CD8-positive, alpha-beta memory T cell (primary cell): ENCODE results near the gene ZFAND3. TPM values are rescaled to one million over a fixed set of nuclear protein-coding genes. Genes with fewer than 3 reads are reported as not detected.
A peak's percentile ranks its signal among the peaks of the same experiment; 100 is the strongest.

Experiments
- CTCF ChIA-PET: fragments of 350-600 bp; sonication (Branson Sonifier 250); formaldehyde crosslinking; loops from one replicate; lab custom pipeline; 2021; ENCODE audit warnings: antibody characterized with exemption; lab: Charles Lee
- POLR2A ChIA-PET: fragments of 350-600 bp; sonication (Branson Sonifier 250); formaldehyde crosslinking; loops from one replicate; lab custom pipeline; 2021; ENCODE audit warnings: antibody characterized with exemption; lab: Charles Lee
- DNase-seq, 5 donors: peaks; one replicate each; pipeline versions ENCODE4 v3.0.0 to v3.0.0-alpha.2; 2020 to 2022; ENCODE audit warnings: mixed read lengths in 1 of 5
- H3K27ac ChIP-seq: one replicate; pipeline ENCODE4 v1.7.0; 2013; ENCODE audit warnings: low read depth, mild to moderate bottlenecking, low read length, moderate library complexity
- H3K27me3 ChIP-seq: 2 replicates; pipeline ENCODE4 v1.7.0; 2013; ENCODE audit warnings: low read length, mild to moderate bottlenecking; ENCODE audit not compliant: insufficient read depth, poor library complexity, severe bottlenecking
- H3K36me3 ChIP-seq: 2 replicates; pipeline ENCODE4 v1.7.0; 2013; ENCODE audit warnings: mild to moderate bottlenecking, low read length, moderate library complexity; ENCODE audit not compliant: insufficient read depth
- H3K4me1 ChIP-seq: 2 replicates; pipeline ENCODE4 v1.7.0; 2013; ENCODE audit warnings: mild to moderate bottlenecking, low read length, moderate library complexity; ENCODE audit not compliant: insufficient read depth
- H3K4me3 ChIP-seq: 2 replicates; pipeline ENCODE4 v1.7.0; 2013; ENCODE audit warnings: mild to moderate bottlenecking, low read length
- H3K9me3 ChIP-seq: 2 replicates; pipeline ENCODE4 v1.7.0; 2013; ENCODE audit warnings: mild to moderate bottlenecking, low read length
- H3K27ac Mint-ChIP-seq, 8 donors: one replicate each; pipeline ENCODE4 v1.8.0; 2020 to 2021; ENCODE audit warnings: mixed read lengths in 8 of 8, mild to moderate bottlenecking in 6 of 8, inconsistent platforms in 3 of 8, moderate library complexity in 3 of 8
- H3K27me3 Mint-ChIP-seq, 2 donors: one replicate each; pipeline ENCODE4 v1.8.0; 2020 to 2021; ENCODE audit warnings: mixed read lengths in 2 of 2, mild to moderate bottlenecking in 1 of 2, moderate library complexity in 1 of 2
- H3K36me3 Mint-ChIP-seq, 3 donors: one replicate each; pipeline ENCODE4 v1.8.0; 2020 to 2021; ENCODE audit warnings: mixed read lengths in 3 of 3, inconsistent platforms in 1 of 3, mild to moderate bottlenecking in 1 of 3
- H3K4me1 Mint-ChIP-seq, 3 donors: one replicate each; pipeline ENCODE4 v1.8.0; 2020 to 2021; ENCODE audit warnings: mixed read lengths in 3 of 3, inconsistent platforms in 1 of 3, mild to moderate bottlenecking in 1 of 3
- H3K4me3 Mint-ChIP-seq, 7 donors: one replicate each; pipeline ENCODE4 v1.8.0; 2020 to 2021; ENCODE audit warnings: mixed read lengths in 7 of 7, mild to moderate bottlenecking in 6 of 7, moderate library complexity in 4 of 7, inconsistent platforms in 2 of 7
- H3K9me3 Mint-ChIP-seq, 5 donors: one replicate each; pipeline ENCODE4 v1.8.0; 2020 to 2022; ENCODE audit warnings: mixed read lengths in 5 of 5, mild to moderate bottlenecking in 3 of 5, moderate library complexity in 2 of 5, inconsistent platforms in 1 of 5
- polyA plus RNA-seq: library from polyadenylated mRNA; unstranded; fragments of 300-500 nt; fragmentation: Illumina TruSeq; gene quantifications from one replicate; pipeline ENCODE4 v1.2.3, GENCODE V29; 2021
- total RNA-seq, 2 experiments: library from RNA; stranded (reverse); gene quantifications; one replicate each; pipeline ENCODE4 v1.2.3, GENCODE V29; 2021

Gene ZFAND3
- total and polyA plus RNA-seq, 3 experiments from 2014 or later = 5.2 to 29.4 (median 29.1) TPM

DNA sequence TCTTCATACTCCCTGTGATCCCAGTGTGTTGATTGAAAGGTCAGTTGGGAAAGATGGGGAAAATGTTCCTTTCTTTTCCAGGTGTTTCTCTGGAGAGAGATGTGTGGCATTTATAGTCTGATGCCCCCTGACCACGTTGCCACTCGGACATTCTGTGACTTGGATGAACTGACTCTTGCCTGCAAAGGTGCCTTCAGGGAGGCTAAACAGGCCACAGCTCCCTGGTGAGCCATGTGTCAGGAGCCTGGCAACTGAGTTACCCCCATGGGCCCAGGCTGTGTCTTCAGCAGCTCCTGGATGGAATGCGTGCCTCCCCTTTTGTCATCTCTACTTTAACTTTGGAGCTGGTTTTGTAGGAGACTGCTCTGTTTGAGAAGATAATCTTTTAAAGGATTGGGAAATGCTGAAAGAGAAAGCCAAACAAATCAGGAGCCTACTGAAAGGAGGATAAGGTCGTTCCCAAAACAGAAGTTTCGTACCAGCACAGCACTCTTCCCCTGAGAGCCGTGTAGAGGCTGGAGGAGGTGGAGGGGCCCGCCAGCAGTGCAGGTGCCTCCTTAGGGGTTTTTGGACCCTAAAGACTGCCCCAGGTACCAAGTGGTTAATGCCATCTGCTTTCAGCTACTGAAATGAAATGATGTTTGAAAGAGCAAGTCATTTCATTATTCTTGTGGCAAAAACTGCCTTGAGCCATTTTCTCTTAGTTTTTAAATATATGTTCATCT lies 322.8 kb downstream of the ZFAND3 start:
- no peak for DNase-seq
- POLR2A ChIA-PET = no interaction called here
- Mint-ChIP-seq H3K27me3 (peaks cover 0 to 2% of the 10 kb centered on the region in 2 donors), H3K9me3 (no peaks in the 10 kb centered on the region), H3K4me3 (no peak overlapping the region), H3K4me1 (peaks cover 36 to 50% (median 39%) of the 10 kb centered on the region in 3 donors), H3K27ac (peak overlapping the region in 1 of 8 donors; percentile 8), H3K36me3 (peaks cover 0 to 31% (median 9%) of the 10 kb centered on the region in 3 donors)
- no peak overlapping the region for H3K27ac ChIP-seq
- H3K27me3 ChIP-seq = no peaks in the 10 kb centered on the region
- no peak overlapping the region for H3K4me3 ChIP-seq
- no peaks in the 10 kb centered on the region for H3K9me3 ChIP-seq
- H3K36me3 ChIP-seq = peaks cover 3% of the 10 kb centered on the region
- CTCF ChIA-PET = no interaction called here
- no peaks in the 10 kb centered on the region for H3K4me1 ChIP-seq

DNA sequence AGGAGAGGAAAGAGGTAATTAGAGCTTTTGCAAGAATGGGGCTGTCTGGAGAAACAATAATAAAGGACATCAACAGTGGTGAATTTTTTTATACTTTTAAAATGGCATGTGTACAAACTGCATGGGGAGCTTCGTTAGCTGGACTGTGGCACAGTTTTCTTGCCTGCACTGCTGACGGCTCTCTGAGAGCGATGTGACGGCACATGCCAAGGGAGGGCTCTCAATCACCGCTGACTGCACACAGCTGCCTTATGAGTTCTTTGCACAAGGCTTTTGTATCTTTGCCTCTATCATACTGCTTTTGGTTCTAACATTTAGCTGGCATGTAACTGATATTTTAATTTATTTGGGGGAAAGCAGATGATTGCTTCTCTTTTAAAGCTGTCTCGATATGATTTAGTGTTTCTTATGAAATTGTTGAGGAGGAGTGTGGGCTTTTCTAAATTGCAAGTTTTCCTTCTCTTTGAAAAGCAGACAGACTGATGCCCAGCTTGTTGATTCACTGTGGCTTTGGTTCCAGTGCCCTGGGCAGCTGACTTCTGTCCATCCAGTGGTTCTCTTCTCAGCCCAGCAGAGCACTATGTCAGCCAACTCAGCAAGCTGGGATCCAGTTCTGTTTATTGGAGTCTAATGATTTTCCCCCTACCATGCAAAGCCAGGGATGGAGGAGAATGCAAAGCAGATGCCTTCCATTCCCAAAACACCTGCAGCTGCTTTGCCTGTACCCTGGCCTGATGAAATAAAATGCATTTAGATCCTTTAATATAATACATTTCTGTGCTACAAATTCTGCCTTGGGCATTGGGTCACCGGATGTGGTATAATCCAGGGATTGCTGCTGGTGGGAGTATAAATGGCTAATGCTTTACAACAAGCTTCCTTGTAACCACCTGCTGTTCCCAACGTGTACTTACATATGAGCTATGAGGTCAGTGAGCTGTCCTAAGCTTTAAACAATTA lies 323.9 kb downstream of the ZFAND3 start:
- ChIA-PET CTCF (no interaction called here), POLR2A (no interaction called here)
- H3K27ac ChIP-seq = no peak overlapping the region
- no peak overlapping the region for H3K4me3 ChIP-seq
- no peaks in the 10 kb centered on the region for H3K27me3 ChIP-seq
- Mint-ChIP-seq H3K27ac (peak overlapping the region in 3 of 8 donors; percentile 30 to 74 (median 43)), H3K4me1 (peaks cover 40 to 52% (median 41%) of the 10 kb centered on the region in 3 donors), H3K36me3 (peaks cover 0 to 34% (median 7%) of the 10 kb centered on the region in 3 donors), H3K9me3 (no peaks in the 10 kb centered on the region), H3K27me3 (peaks cover 0 to 2% of the 10 kb centered on the region in 2 donors), H3K4me3 (no peak overlapping the region)
- H3K36me3 ChIP-seq = peaks cover 3% of the 10 kb centered on the region
- no peaks in the 10 kb centered on the region for H3K4me1 ChIP-seq
- no peak for DNase-seq
- H3K9me3 ChIP-seq = no peaks in the 10 kb centered on the region

DNA sequence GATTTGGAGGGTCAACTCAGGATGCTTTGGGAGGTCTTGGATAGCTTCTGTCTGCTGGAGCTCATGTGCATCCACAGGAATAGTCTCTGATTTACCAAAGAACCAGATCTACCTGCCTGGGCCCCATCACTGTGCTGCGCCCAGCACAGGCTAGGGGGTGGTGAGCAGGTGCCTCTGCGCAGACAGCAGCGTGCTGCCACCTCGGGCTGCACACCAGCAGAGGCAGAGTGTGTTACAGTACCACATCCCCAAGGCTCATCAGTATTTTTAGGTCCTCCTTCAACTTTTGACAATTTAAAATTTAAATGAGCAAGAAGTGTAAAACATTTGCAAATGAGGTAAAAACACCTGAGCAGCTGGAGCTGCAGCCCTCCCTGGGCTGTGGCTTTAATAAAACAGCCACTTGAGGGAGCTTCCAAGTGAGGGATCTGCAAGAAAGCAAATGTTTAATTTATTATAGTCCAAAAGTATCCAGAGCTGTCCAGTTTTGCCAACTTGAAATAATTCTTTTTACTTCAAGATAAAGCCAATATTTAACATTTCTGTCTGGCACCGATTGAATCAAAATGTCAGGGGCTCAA lies 324.9 kb downstream of the ZFAND3 start:
- no peak overlapping the region for H3K27ac ChIP-seq
- H3K4me3 ChIP-seq = no peak overlapping the region
- H3K4me1 ChIP-seq = no peaks in the 10 kb centered on the region
- H3K9me3 ChIP-seq = no peaks in the 10 kb centered on the region
- ChIA-PET POLR2A (no interaction called here), CTCF (no interaction called here)
- Mint-ChIP-seq H3K4me3 (no peak overlapping the region), H3K4me1 (peaks cover 33 to 42% (median 34%) of the 10 kb centered on the region in 3 donors), H3K27me3 (peaks cover 0 to 2% of the 10 kb centered on the region in 2 donors), H3K9me3 (no peaks in the 10 kb centered on the region), H3K27ac (peak overlapping the region in 2 of 8 donors; percentile 10 to 29), H3K36me3 (peaks cover 0 to 36% (median 7%) of the 10 kb centered on the region in 3 donors)
- no peaks in the 10 kb centered on the region for H3K27me3 ChIP-seq
- no peaks in the 10 kb centered on the region for H3K36me3 ChIP-seq
- no peak for DNase-seq

DNA sequence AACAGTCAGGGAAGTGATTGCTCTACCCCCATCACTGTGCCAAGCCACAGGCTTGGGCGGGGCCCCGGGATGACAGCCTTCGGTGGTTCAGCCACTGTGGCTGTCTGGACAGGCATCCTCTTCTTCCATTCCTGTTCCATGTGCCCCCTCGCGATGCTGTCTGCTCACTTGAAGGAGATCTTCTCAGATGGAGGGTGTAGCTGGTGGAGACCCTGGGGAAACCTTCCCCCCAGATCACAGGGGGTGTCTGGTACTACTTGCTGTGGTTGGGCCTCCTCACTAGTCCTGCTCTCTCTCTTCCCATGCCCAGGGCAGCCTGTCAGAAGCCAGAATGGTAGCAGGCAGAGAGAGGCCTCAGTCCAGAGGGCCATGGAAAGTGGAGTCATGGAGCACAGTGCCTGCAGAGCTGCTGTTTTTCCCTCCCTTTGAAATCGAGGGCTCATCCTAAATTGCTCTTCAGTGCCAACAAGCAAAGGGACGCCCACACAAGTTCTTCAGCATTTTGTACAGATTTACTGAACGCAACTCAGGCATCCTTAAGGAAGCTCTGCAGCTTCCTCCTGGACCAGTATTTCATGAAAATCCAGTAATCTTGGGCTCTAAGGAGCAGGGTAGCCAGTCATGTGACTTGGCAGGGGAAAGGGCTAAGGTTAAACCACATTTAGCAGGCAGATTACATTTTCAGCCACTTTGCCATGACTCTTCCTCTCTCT lies 326.6 kb downstream of the ZFAND3 start:
- DNase-seq = no peak
- no peaks in the 10 kb centered on the region for H3K36me3 ChIP-seq
- Mint-ChIP-seq H3K4me3 (no peak overlapping the region), H3K4me1 (peaks cover 26 to 38% (median 29%) of the 10 kb centered on the region in 3 donors), H3K9me3 (no peaks in the 10 kb centered on the region), H3K27me3 (peaks cover 0 to under 1% of the 10 kb centered on the region in 2 donors), H3K27ac (peak overlapping the region in 3 of 8 donors; percentile 16 to 93 (median 73)), H3K36me3 (peaks cover 0 to 46% (median 7%) of the 10 kb centered on the region in 3 donors)
- no peaks in the 10 kb centered on the region for H3K9me3 ChIP-seq
- no peak overlapping the region for H3K4me3 ChIP-seq
- H3K27ac ChIP-seq = no peak overlapping the region
- POLR2A ChIA-PET = no interaction called here
- no peaks in the 10 kb centered on the region for H3K4me1 ChIP-seq
- no peaks in the 10 kb centered on the region for H3K27me3 ChIP-seq
- CTCF ChIA-PET = no interaction called here

DNA sequence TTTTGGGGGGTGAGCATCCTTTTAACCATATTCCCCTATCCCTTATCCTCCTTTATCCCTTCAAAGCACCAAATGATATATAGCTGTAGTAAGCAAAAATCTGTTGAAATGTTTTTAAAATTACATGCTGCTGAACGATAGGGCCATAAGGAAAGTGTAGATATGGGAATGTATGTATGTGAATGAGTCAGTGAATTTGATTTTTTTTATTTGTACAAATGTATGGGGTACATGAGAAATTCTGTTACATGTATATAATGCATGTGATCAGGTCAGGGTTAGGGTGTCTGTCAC lies 327.2 kb downstream of the ZFAND3 start:
- Mint-ChIP-seq H3K4me3 (no peak overlapping the region), H3K4me1 (peaks cover 22 to 33% (median 26%) of the 10 kb centered on the region in 3 donors)

DNA sequence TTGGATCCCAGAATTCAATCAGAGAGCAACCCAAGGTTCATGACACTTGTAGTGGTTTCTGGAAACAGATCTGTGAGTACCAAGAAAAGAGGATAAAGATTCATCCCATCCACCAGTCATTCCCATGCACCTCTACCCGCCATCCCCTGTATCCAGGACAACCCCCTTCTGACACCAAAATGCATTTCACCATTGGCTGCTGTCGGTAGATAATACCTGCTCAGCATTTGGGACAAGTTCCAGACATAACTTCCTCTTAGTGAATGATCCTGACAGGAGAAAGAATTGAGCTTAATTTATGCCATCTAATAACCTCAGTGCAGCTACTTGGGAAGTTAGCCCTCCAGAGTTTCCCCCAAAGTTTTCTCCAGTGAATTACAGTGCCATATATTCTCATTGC lies 329.1 kb downstream of the ZFAND3 start:
- ChIA-PET POLR2A (no interaction called here), CTCF (no interaction called here)
- no peak for DNase-seq
- no peaks in the 10 kb centered on the region for H3K36me3 ChIP-seq
- Mint-ChIP-seq H3K27ac (peak overlapping the region in 1 of 8 donors; percentile 15), H3K27me3 (no peaks in the 10 kb centered on the region), H3K4me3 (no peak overlapping the region), H3K36me3 (peaks cover 0 to 49% (median 7%) of the 10 kb centered on the region in 3 donors), H3K9me3 (no peaks in the 10 kb centered on the region), H3K4me1 (peaks cover 17 to 24% (median 20%) of the 10 kb centered on the region in 3 donors)
- H3K4me1 ChIP-seq = no peaks in the 10 kb centered on the region
- H3K27me3 ChIP-seq = no peaks in the 10 kb centered on the region
- H3K27ac ChIP-seq = no peak overlapping the region
- H3K9me3 ChIP-seq = no peaks in the 10 kb centered on the region
- H3K4me3 ChIP-seq = no peak overlapping the region

More for the DNA sequence above, 327.2 kb downstream of the ZFAND3 start:
- H3K4me3 ChIP-seq = no peak overlapping the region
- H3K36me3 Mint-ChIP-seq = peaks cover 0 to 41% (median 7%) of the 10 kb centered on the region in 3 donors
- POLR2A ChIA-PET = no interaction called here
- H3K9me3 Mint-ChIP-seq = no peaks in the 10 kb centered on the region
- CTCF ChIA-PET = no interaction called here
- H3K27ac Mint-ChIP-seq = peak overlapping the region in 2 of 8 donors; percentile 16 to 32
- no peaks in the 10 kb centered on the region for H3K27me3 ChIP-seq
- H3K27me3 Mint-ChIP-seq = no peaks in the 10 kb centered on the region
- no peak for DNase-seq
- no peaks in the 10 kb centered on the region for H3K4me1 ChIP-seq
- no peak overlapping the region for H3K27ac ChIP-seq
- no peaks in the 10 kb centered on the region for H3K9me3 ChIP-seq
- no peaks in the 10 kb centered on the region for H3K36me3 ChIP-seq

DNA sequence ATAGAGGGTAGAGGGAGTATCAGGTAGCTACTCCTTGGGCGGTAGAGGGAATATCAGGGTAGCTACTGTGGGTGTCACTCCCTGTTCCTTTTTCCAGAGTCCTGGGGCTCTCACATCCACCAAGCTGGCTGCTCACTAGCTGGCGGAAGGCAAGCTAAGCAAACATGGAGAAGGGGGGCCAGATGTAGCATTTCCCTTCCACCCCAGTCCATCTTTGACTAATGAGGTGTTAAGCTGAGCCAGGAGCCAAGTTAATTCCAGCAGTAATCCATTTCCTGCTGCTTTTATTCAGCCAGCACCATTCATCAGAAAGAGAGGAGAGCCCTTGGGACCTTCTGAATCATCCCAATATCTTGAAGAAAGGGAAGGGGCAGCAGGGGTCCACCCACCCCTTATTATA lies 330.0 kb downstream of the ZFAND3 start:
- DNase-seq = no peak
- ChIA-PET POLR2A (no interaction called here), CTCF (no interaction called here)
- Mint-ChIP-seq H3K9me3 (no peaks in the 10 kb centered on the region), H3K36me3 (peaks cover 0 to 53% (median 7%) of the 10 kb centered on the region in 3 donors), H3K4me1 (peaks cover 17 to 24% (median 19%) of the 10 kb centered on the region in 3 donors), H3K4me3 (no peak overlapping the region), H3K27ac (peak overlapping the region in 3 of 8 donors; percentile 23 to 54 (median 33)), H3K27me3 (peaks cover 0 to under 1% of the 10 kb centered on the region in 2 donors)
- Histone ChIP-seq H3K27me3 (no peaks in the 10 kb centered on the region), H3K9me3 (no peaks in the 10 kb centered on the region), H3K4me1 (no peaks in the 10 kb centered on the region), H3K4me3 (no peak overlapping the region), H3K36me3 (no peaks in the 10 kb centered on the region), H3K27ac (no peak overlapping the region)
